H9 (cell line): Measurements from ENCODE around the gene GAS6. TPM values are rescaled to one million over a fixed set of nuclear protein-coding genes. Genes with fewer than 3 reads are reported as not detected.

Experiments used
- DNase-seq: peaks from one replicate; pipeline ENCODE4 v3.0.0-alpha.2; 2017
- H2AFZ ChIP-seq: one replicate; pipeline ENCODE4 v1.6.1; 2013; ENCODE audit warnings: mild to moderate bottlenecking, low read length, control low read depth, moderate library complexity
- H2AK5ac ChIP-seq: 2 replicates; pipeline ENCODE4 v1.6.1; 2013; ENCODE audit warnings: low read length, control low read depth, mixed read lengths; ENCODE audit not compliant: insufficient read length
- H2BK120ac ChIP-seq: one replicate; pipeline ENCODE4 v1.6.1; 2013; ENCODE audit warnings: low read depth, mild to moderate bottlenecking, low read length, control low read depth, inconsistent platforms; ENCODE audit not compliant: poor library complexity, severe bottlenecking
- H2BK12ac ChIP-seq: 2 replicates; pipeline ENCODE4 v1.6.1; 2013; ENCODE audit warnings: low read length, control low read depth, mixed read lengths, low read depth; ENCODE audit not compliant: insufficient read length
- H2BK15ac ChIP-seq: 2 replicates; pipeline ENCODE4 v1.6.1; 2013; ENCODE audit warnings: low read depth, low read length, control low read depth
- H2BK20ac ChIP-seq: one replicate; pipeline ENCODE4 v1.6.1; 2013; ENCODE audit warnings: low read depth, mild to moderate bottlenecking, low read length, control low read depth, inconsistent platforms; ENCODE audit not compliant: poor library complexity, severe bottlenecking
- H2BK5ac ChIP-seq: 2 replicates; pipeline ENCODE4 v1.6.1; 2013; ENCODE audit warnings: low read length, control low read depth, mixed read lengths; ENCODE audit not compliant: insufficient read length
- H3K14ac ChIP-seq: 2 replicates; pipeline ENCODE4 v1.6.1; 2013; ENCODE audit warnings: low read length, control low read depth; ENCODE audit not compliant: insufficient read depth
- H3K18ac ChIP-seq: 2 replicates; pipeline ENCODE4 v1.6.1; 2013; ENCODE audit warnings: low read depth, mild to moderate bottlenecking, mixed read lengths, low read length, control low read depth; ENCODE audit not compliant: insufficient read length
- H3K23ac ChIP-seq: 2 replicates; pipeline ENCODE4 v1.6.1; 2013; ENCODE audit warnings: low read length, control low read depth, mixed read lengths, low read depth; ENCODE audit not compliant: insufficient read length
- H3K23me2 ChIP-seq: 2 replicates; pipeline ENCODE4 v1.6.1; 2013; ENCODE audit warnings: low read depth, mild to moderate bottlenecking, mixed read lengths, low read length, control low read depth; ENCODE audit not compliant: insufficient read length, poor library complexity, severe bottlenecking
- H3K27ac ChIP-seq: 2 replicates; pipeline ENCODE4 v1.5.1; 2013; ENCODE audit warnings: low read length, control low read depth, mixed read lengths, low read depth; ENCODE audit not compliant: insufficient read length
- H3K27me3 ChIP-seq: 2 replicates; pipeline ENCODE4 v1.6.1; 2013; ENCODE audit warnings: low read length, control low read depth, inconsistent platforms; ENCODE audit not compliant: insufficient read depth
- H3K4ac ChIP-seq: 2 replicates; pipeline ENCODE4 v1.6.1; 2013; ENCODE audit warnings: low read depth, mild to moderate bottlenecking, control low read depth, inconsistent platforms, low read length, moderate library complexity
- H3K4me1 ChIP-seq: 2 replicates; pipeline ENCODE4 v1.6.1; 2013; ENCODE audit warnings: low read length, control low read depth, inconsistent platforms; ENCODE audit not compliant: insufficient read depth
- H3K4me2 ChIP-seq: 2 replicates; pipeline ENCODE4 v1.6.1; 2013; ENCODE audit warnings: low read length, control low read depth, mixed read lengths; ENCODE audit not compliant: insufficient read length, insufficient read depth
- H3K56ac ChIP-seq: 2 replicates; pipeline ENCODE4 v1.6.1; 2013; ENCODE audit warnings: low read depth, mild to moderate bottlenecking, mixed read lengths, low read length, control low read depth; ENCODE audit not compliant: insufficient read length
- H3K79me1 ChIP-seq: 2 replicates; pipeline ENCODE4 v1.6.1; 2013; ENCODE audit warnings: low read depth, mild to moderate bottlenecking, moderate library complexity, low read length, control low read depth, inconsistent platforms; ENCODE audit not compliant: insufficient read depth, poor library complexity, severe bottlenecking
- H3K79me2 ChIP-seq: 2 replicates; pipeline ENCODE4 v1.6.1; 2013; ENCODE audit warnings: low read length, control low read depth, inconsistent platforms; ENCODE audit not compliant: insufficient read depth
- H3K9ac ChIP-seq: 2 replicates; pipeline ENCODE4 v1.6.1; 2013; ENCODE audit warnings: low read length, control low read depth, mixed read lengths; ENCODE audit not compliant: insufficient read length; ENCODE audit errors: extremely low read depth
- H3K9me3 ChIP-seq: one replicate; pipeline ENCODE4 v1.6.1; 2013; ENCODE audit warnings: low read depth, low read length, inconsistent platforms; ENCODE audit not compliant: control insufficient read depth
- H3T11ph ChIP-seq: one replicate; pipeline ENCODE4 v1.6.1; 2013; ENCODE audit warnings: mild to moderate bottlenecking, low read length, control low read depth, inconsistent platforms
- H4K20me1 ChIP-seq: one replicate; pipeline ENCODE4 v1.6.1; 2013; ENCODE audit not compliant: control insufficient read depth, insufficient read length, insufficient read depth
- H4K5ac ChIP-seq: 2 replicates; pipeline ENCODE4 v1.6.1; 2013; ENCODE audit warnings: low read depth, mild to moderate bottlenecking, mixed read lengths, low read length, control low read depth; ENCODE audit not compliant: insufficient read length
- H4K8ac ChIP-seq: replicated peaks from 2 replicates; pipeline ENCODE4 v1.6.1; 2013; ENCODE audit warnings: low read length, control low read depth, mixed read lengths, low read depth; ENCODE audit not compliant: insufficient read length
- H4K91ac ChIP-seq: 2 replicates; pipeline ENCODE4 v1.6.1; 2013; ENCODE audit warnings: low read depth, mild to moderate bottlenecking, moderate library complexity, mixed read lengths, low read length, control low read depth; ENCODE audit not compliant: insufficient read length
- H3K27ac Mint-ChIP-seq, 3 experiments: 2 replicates in 2 of 3; 3 replicates in 1 of 3; pipeline ENCODE4 v1.8.0; 2020 to 2021; ENCODE audit warnings: mixed read lengths in 3 of 3, mild to moderate bottlenecking in 1 of 3, moderate library complexity in 1 of 3
- H3K27me3 Mint-ChIP-seq: 2 replicates; pipeline ENCODE4 v1.8.0; 2021; ENCODE audit warnings: low read depth, mild to moderate bottlenecking, moderate library complexity, mixed read lengths
- H3K36me3 Mint-ChIP-seq, 3 experiments: 2 replicates in 2 of 3; 3 replicates in 1 of 3; pipeline ENCODE4 v1.8.0; 2020 to 2021; ENCODE audit warnings: low read depth in 3 of 3, mixed read lengths in 3 of 3; ENCODE audit not compliant: insufficient read depth in 1 of 3
- H3K4me1 Mint-ChIP-seq, 2 experiments: 2 replicates each; pipeline ENCODE4 v1.8.0; 2020; ENCODE audit warnings: mixed read lengths in 2 of 2
- H3K4me3 Mint-ChIP-seq, 2 experiments: 2 replicates in 1 of 2; 3 replicates in 1 of 2; pipeline ENCODE4 v1.8.0; 2020 to 2021; ENCODE audit warnings: mild to moderate bottlenecking in 2 of 2, mixed read lengths in 2 of 2, moderate library complexity in 1 of 2
- H3K9me3 Mint-ChIP-seq, 2 experiments: 2 replicates in 1 of 2; 3 replicates in 1 of 2; pipeline ENCODE4 v1.8.0; 2020; ENCODE audit warnings: mild to moderate bottlenecking in 2 of 2, mixed read lengths in 2 of 2, moderate library complexity in 1 of 2
- CTCF ChIP-seq: fragments of 200-600 bp; sonication (generic); conservative IDR thresholded peaks from 3 replicates; pipeline ENCODE4 v1.8.0; 2021; ENCODE audit warnings: antibody characterized with exemption, mild to moderate bottlenecking
- WGBS: extraction: QIAGEN DNeasy Blood & Tissue Kit; methylation state at CpG from one replicate; pipeline ENCODE4 v1.1.7; 2013; ENCODE audit warnings: missing lambda C conversion rate, low lambda C conversion rate, mixed read lengths; ENCODE audit not compliant: insufficient read length; ENCODE audit errors: extremely low coverage; 5-methylcytosine and 5-hydroxymethylcytosine counted together
- total RNA-seq: library from RNA; stranded (reverse); gene quantifications from 2 replicates; pipeline ENCODE4 v1.2.1, GENCODE V29; 2021

Gene GAS6
- total RNA-seq, 1 experiment from 2014 or later: 20.5 TPM

- no peak overlapping the region for H2BK15ac ChIP-seq
- no peak overlapping the region for H3K14ac ChIP-seq
- H4K5ac ChIP-seq: no peak overlapping the region
- Mint-ChIP-seq H3K9me3 (no peaks in the 10 kb centered on the region), H3K27ac (no peak overlapping the region; a peak in 1 of 7 replicates), H3K4me1 (peaks cover 0 to 5% of the 10 kb centered on the region in 2 experiments; a peak in 1 of 4 replicates), H3K4me3 (no peak overlapping the region), H3K36me3 (no peaks in the 10 kb centered on the region; a peak in 2 of 7 replicates), H3K27me3 (peaks cover 10% of the 10 kb centered on the region)
- no peak overlapping the region for H3K27ac ChIP-seq
- TF ChIP-seq CTCF: no peak
- no peak overlapping the region for H3K23ac ChIP-seq
- WGBS: no CpG with 5 or more reads among the region's 7 CpGs
- no peak overlapping the region for H3K56ac ChIP-seq
- H3K4ac ChIP-seq: no peak overlapping the region
- H2BK12ac ChIP-seq: no peak overlapping the region
- no peaks in the 10 kb centered on the region for H3K23me2 ChIP-seq
- H3K4me1 ChIP-seq: no peaks in the 10 kb centered on the region
- no peak overlapping the region for H3T11ph ChIP-seq
- H2BK120ac ChIP-seq: no peak overlapping the region
- no peak overlapping the region for H2AFZ ChIP-seq
- H3K18ac ChIP-seq: no peak overlapping the region
- no peak overlapping the region for H4K8ac ChIP-seq
- H2AK5ac ChIP-seq: no peak overlapping the region
- no peak overlapping the region for H3K4me2 ChIP-seq
- no peaks in the 10 kb centered on the region for H3K79me1 ChIP-seq
- H3K79me2 ChIP-seq: no peaks in the 10 kb centered on the region
- no peak overlapping the region for H4K91ac ChIP-seq
- no peak for DNase-seq
- no peaks in the 10 kb centered on the region for H4K20me1 ChIP-seq
- no peak overlapping the region for H3K9ac ChIP-seq
- H2BK20ac ChIP-seq: no peak overlapping the region
- H3K9me3 ChIP-seq: no peaks in the 10 kb centered on the region
- no peak overlapping the region for H2BK5ac ChIP-seq
- no peaks in the 10 kb centered on the region for H3K27me3 ChIP-seq
Observed at GRCh38 chr13:113879017-113879416, 15.1 kb upstream of the GAS6 start.
